Neural cell (in vitro differentiated cells): ENCODE results near the gene MBD2. TPM values are rescaled to one million over a fixed set of nuclear protein-coding genes. Genes with fewer than 3 reads are reported as not detected.

Source experiments
- H2AFZ ChIP-seq: fragments of 200-600, 300-800 bp; sonication (generic), shearing (Covaris generic); 2 replicates; pipeline ENCODE4 v1.6.0; 2014; ENCODE audit warnings: low read depth, mild to moderate bottlenecking, antibody characterized with exemption, low read length, moderate library complexity
- H3F3A ChIP-seq: fragments of 200-600 bp; shearing (Covaris generic); 2 replicates; pipeline ENCODE4 v1.6.1; 2016; ENCODE audit warnings: mild to moderate bottlenecking, moderate library complexity, mixed read lengths, antibody characterized with exemption, low read length; ENCODE audit not compliant: insufficient read depth, poor library complexity, severe bottlenecking
- H3K27ac ChIP-seq: fragments of 200-600, 300-800 bp; sonication (generic), shearing (Covaris generic); 2 replicates; pipeline ENCODE4 v1.5.1; 2014; ENCODE audit warnings: mild to moderate bottlenecking, low read length, moderate library complexity
- H3K27me3 ChIP-seq: fragments of 300-800, 200-600 bp; sonication (generic), shearing (Covaris generic); 2 replicates; pipeline ENCODE4 v1.6.0; 2014; ENCODE audit warnings: mild to moderate bottlenecking, low read depth, low read length, moderate library complexity; ENCODE audit not compliant: insufficient read depth
- H3K36me3 ChIP-seq: fragments of 300-800, 200-600 bp; sonication (generic), shearing (Covaris generic); 2 replicates; pipeline ENCODE4 v1.5.1; 2014; ENCODE audit warnings: mild to moderate bottlenecking, antibody characterized with exemption, low read length, moderate library complexity; ENCODE audit not compliant: insufficient read depth
- H3K4me2 ChIP-seq: fragments of 300-800, 200-600 bp; sonication (generic), shearing (Covaris generic); 2 replicates; pipeline ENCODE4 v1.6.0; 2014; ENCODE audit warnings: mild to moderate bottlenecking, low read length
- H3K4me3 ChIP-seq: fragments of 300-800, 200-600 bp; sonication (generic), shearing (Covaris generic); 2 replicates; pipeline ENCODE4 v1.5.1; 2014; ENCODE audit warnings: mild to moderate bottlenecking, low read length, moderate library complexity
- H3K79me2 ChIP-seq: fragments of 200-600 bp; shearing (Covaris generic); replicated peaks from 2 replicates; pipeline ENCODE4 v1.6.0; 2014; ENCODE audit warnings: mild to moderate bottlenecking, low read length, moderate library complexity; ENCODE audit not compliant: insufficient read depth
- H3K9ac ChIP-seq: fragments of 300-800, 200-600 bp; sonication (generic), shearing (Covaris generic); 2 replicates; pipeline ENCODE4 v1.6.1; 2016; ENCODE audit warnings: mild to moderate bottlenecking, low read length, mixed read lengths
- H3K9me2 ChIP-seq: fragments of 200-600 bp; shearing (Covaris generic); 2 replicates; pipeline ENCODE4 v1.6.1; 2016; ENCODE audit warnings: mild to moderate bottlenecking, low read length, mixed read lengths; ENCODE audit not compliant: insufficient read depth
- H3K9me3 ChIP-seq: fragments of 200-600, 300-800 bp; sonication (generic), shearing (Covaris generic); 2 replicates; pipeline ENCODE4 v1.6.1; 2016; ENCODE audit warnings: mild to moderate bottlenecking, mixed run types, low read length, moderate library complexity, mixed read lengths
- H4K20me1 ChIP-seq: fragments of 200-600 bp; shearing (Covaris generic); 2 replicates; pipeline ENCODE4 v1.6.1; 2016; ENCODE audit warnings: mild to moderate bottlenecking, mixed run types; ENCODE audit not compliant: insufficient read depth
- CTCF ChIP-seq: fragments of 450-650 bp; IDR thresholded peaks from 2 replicates; pipeline ENCODE4 v1.5.1; 2014; ENCODE audit warnings: antibody characterized with exemption, mild to moderate bottlenecking, moderate library complexity; ENCODE audit not compliant: poor library complexity, severe bottlenecking
- EP300 ChIP-seq: fragments of 450-650 bp; conservative IDR thresholded peaks from 2 replicates; pipeline ENCODE4 v1.6.1; 2014; ENCODE audit warnings: antibody characterized with exemption, mild to moderate bottlenecking, moderate library complexity; ENCODE audit not compliant: poor library complexity, severe bottlenecking
- EZH2 ChIP-seq: fragments of 200-600, 300-800 bp; shearing (Covaris generic), sonication (generic); IDR thresholded peaks from 2 replicates; pipeline ENCODE4 v1.6.1; 2014; ENCODE audit warnings: antibody characterized with exemption, low read length, borderline replicate concordance, mild to moderate bottlenecking; ENCODE audit not compliant: insufficient read depth, poor library complexity, severe bottlenecking
- MXI1 ChIP-seq: fragments of 450-650 bp; conservative IDR thresholded peaks from 2 replicates; pipeline ENCODE4 v1.6.1; 2014; ENCODE audit warnings: antibody characterized with exemption, mild to moderate bottlenecking; ENCODE audit not compliant: poor library complexity, severe bottlenecking
- POLR2AphosphoS5 ChIP-seq: IDR thresholded peaks from 2 replicates; pipeline ENCODE4 v1.6.1; 2012
- RAD21 ChIP-seq: fragments of 450-650 bp; conservative IDR thresholded peaks from 2 replicates; pipeline ENCODE4 v1.6.1; 2014; ENCODE audit warnings: antibody characterized with exemption, mild to moderate bottlenecking, moderate library complexity
- REST ChIP-seq: IDR thresholded peaks from 2 replicates; pipeline ENCODE4 v1.6.1; 2012; ENCODE audit warnings: borderline replicate concordance
- SMC3 ChIP-seq: fragments of 450-650 bp; conservative IDR thresholded peaks from 2 replicates; pipeline ENCODE4 v1.6.1; 2014; ENCODE audit warnings: antibody characterized with exemption, mild to moderate bottlenecking, moderate library complexity; ENCODE audit not compliant: poor library complexity
- TAF1 ChIP-seq: IDR thresholded peaks from 2 replicates; pipeline ENCODE4 v1.6.1; 2012; ENCODE audit warnings: low read depth
- polyA plus RNA-seq: library from polyadenylated mRNA; depleted of rRNA; stranded (reverse); fragments of >200 nt; gene quantifications from 2 replicates; pipeline ENCODE4 v1.2.3, GENCODE V29; 2014

MBD2 gene
- polyA plus RNA-seq, 1 donor from 2014 or later, result 16.4 TPM

- Histone ChIP-seq H3K4me3 (peak overlapping the region; percentile 86), H2AFZ (peak overlapping the region; percentile 96), H3K9me2 (no peaks in the 10 kb centered on the region), H3K27ac (no peak overlapping the region), H3K9me3 (no peaks in the 10 kb centered on the region), H3F3A (no peaks in the 10 kb centered on the region), H3K9ac (peak overlapping the region; percentile 81), H3K4me2 (no peak overlapping the region), H3K79me2 (peaks cover 11% of the 10 kb centered on the region), H4K20me1 (no peaks in the 10 kb centered on the region), H3K27me3 (no peaks in the 10 kb centered on the region), H3K36me3 (no peaks in the 10 kb centered on the region)
- no peak for TF ChIP-seq CTCF
- no peak for TF ChIP-seq MXI1
- no peak for TF ChIP-seq EZH2
- TF ChIP-seq POLR2AphosphoS5, result no peak
- no peak for TF ChIP-seq REST
- TF ChIP-seq TAF1, result no peak
- no peak for TF ChIP-seq SMC3
- no peak for TF ChIP-seq EP300
- TF ChIP-seq RAD21, result no peak
These were observed 44.3 kb upstream of the MBD2 start for GRCh38 chr18:54268751-54269150.

- H3K9me2 ChIP-seq, result no peaks in the 10 kb centered on the region
- no peak overlapping the region for H3K27ac ChIP-seq
- H3K36me3 ChIP-seq, result no peaks in the 10 kb centered on the region
- no peaks in the 10 kb centered on the region for H3K27me3 ChIP-seq
- H3K9ac ChIP-seq, result no peak overlapping the region
- no peaks in the 10 kb centered on the region for H3F3A ChIP-seq
- H3K79me2 ChIP-seq, result peaks cover 7% of the 10 kb centered on the region
- TF ChIP-seq MXI1 (no peak), CTCF (no peak), POLR2AphosphoS5 (no peak), RAD21 (no peak), EZH2 (no peak)
- H4K20me1 ChIP-seq, result no peaks in the 10 kb centered on the region
- H3K9me3 ChIP-seq, result no peaks in the 10 kb centered on the region
- H3K4me3 ChIP-seq, result no peak overlapping the region
- no peak overlapping the region for H3K4me2 ChIP-seq
- H2AFZ ChIP-seq, result no peak overlapping the region
These were observed 43.2 kb upstream of the MBD2 start for GRCh38 chr18:54267701-54268100.
